ENCODE data around the gene FCN2.

Gene FCN2

DNA sequence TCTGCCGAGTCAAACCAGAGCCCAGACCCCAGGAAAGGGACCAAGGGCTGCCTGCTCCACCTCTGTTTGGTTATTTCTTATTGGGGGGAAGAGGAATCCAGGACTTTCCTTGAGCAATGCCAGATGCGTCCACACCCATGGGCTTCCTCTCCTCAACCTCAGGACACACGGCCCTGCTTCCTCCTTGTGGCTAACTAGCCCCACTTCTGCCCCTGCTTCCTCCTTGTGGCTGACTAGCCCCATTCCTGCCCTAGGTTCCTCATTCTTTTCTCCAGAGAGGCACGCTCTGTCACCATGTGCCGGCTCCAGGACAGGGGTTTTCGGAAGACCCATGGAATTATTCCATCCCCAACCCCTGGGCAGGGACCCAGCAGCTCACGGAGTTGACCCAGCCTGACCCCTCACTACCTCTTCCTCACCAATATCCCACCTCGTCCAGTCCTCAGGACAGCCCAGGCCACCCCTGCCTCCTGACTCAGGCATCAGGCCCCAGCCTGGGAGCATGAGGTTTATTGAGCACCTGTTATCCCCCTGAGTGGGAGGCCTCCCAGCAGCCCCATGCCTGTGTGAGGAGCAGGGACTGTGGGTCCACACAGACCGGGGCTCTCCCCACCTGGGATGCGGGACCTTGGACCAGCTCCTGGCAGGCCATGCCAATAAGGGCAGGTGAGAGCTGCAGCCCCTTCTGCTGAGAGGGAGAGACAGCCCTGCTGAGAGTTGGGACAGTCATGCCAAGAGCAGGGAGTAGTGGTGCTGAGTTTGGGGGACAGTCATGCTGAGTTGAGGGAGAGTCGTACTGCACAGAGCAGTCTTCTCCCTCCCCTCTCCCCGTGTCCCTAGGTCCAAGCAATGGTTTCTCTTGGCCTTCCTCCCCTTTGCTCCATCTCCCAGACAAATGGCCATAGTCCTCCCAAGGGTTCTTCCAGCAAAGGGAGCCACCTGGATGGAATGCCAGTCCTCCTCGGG, 48.9 kb downstream of the FCN2 start:
- no peak for DNase-seq (ENCODE audit: low read depth in 1 of 2, low spot score in 1 of 2)

DNA sequence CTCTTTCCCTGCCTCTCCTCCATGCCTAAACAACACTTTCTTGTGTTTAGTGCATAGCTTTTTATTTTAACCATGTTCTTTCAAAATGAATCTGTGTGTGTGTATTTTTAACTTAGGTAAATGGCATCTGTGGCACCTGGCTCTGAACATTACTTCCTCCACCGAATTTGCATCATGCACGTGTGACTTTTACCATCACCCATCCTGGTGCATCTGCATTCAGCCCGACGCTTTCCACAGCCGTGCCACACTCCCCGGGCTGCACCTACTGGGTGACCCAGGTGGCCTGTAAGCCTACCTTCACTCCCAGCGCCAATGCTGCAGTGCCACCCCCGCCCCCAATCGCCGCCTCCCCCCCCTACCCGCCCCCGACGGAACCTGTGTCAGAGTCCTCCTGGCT, 49.8 kb downstream of the FCN2 start:
- no peak for DNase-seq (ENCODE audit: low read depth in 1 of 2, low spot score in 1 of 2)

DNA sequence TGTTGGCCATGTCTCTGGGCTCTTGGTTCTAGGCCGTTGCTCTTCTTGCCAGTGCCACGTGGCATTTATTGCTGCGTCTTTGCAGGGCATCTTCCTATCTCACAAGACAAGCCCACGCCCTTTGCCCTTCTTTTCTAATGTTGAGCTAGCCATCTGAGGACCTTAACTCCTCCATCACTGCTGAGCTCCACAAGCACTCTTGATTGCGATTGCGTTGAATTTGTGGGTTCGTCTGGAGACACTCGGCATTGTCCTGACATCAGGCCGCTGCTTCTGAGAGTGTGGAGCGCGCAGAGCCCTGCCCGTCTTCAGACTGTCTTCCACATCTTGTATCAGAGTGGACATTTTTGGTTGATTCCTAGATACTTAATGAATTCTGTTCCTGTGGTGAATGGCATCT, 51.6 kb downstream of the FCN2 start:
- DNase-seq (ENCODE audit: low read depth in 1 of 2, low spot score in 1 of 2): no peak

DNA sequence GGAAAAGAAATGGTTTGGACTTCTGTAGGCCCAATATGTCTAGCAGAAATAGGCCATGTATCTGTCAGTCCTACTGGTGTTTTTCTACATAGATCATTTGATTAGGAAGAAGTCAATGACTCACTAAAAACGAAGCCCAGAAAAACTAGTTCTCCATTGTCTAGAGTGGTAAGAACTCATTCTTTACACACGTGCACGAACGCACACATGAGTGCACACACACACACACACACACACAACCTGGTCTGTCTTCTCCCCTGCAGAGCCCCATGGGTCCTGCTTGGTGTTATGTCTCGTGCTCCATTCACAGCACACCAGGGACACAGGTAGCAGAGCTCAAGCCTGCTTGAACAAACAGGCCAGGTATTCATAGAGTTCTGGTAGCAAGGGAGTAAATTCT, 52.0 kb downstream of the FCN2 start:
- no peak for DNase-seq (ENCODE audit: low read depth in 1 of 2, low spot score in 1 of 2)

DNA sequence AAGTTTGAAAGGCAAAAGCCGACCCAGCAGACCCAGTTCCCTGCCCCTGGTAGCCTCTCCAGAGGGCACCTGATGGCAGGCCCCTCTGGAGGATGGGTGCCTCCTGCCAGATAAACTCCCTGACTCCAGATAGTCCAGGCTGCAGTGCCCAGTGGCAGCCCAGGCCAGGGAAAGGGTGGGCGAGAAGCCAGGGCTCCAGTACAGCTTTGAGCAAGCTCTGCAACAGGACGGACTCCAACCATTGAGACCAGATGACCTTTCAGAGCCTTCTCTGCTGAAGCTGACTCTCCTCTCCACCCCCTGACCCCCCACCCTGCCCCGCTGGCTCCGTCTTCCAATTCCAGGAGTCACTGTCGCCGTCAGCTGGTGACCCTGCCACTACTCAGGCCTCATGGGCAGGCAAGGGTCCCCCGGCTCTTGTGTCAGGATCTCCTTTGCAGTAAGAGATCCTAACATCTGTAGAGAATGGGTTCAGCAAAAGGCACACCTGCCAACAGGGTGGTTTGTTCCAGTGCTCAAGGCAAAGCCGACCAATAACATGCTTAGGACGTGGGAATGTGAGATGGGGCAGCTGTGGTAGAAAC, 52.6 kb downstream of the FCN2 start:
- no peak for DNase-seq (ENCODE audit: low read depth in 1 of 2, low spot score in 1 of 2)

DNA sequence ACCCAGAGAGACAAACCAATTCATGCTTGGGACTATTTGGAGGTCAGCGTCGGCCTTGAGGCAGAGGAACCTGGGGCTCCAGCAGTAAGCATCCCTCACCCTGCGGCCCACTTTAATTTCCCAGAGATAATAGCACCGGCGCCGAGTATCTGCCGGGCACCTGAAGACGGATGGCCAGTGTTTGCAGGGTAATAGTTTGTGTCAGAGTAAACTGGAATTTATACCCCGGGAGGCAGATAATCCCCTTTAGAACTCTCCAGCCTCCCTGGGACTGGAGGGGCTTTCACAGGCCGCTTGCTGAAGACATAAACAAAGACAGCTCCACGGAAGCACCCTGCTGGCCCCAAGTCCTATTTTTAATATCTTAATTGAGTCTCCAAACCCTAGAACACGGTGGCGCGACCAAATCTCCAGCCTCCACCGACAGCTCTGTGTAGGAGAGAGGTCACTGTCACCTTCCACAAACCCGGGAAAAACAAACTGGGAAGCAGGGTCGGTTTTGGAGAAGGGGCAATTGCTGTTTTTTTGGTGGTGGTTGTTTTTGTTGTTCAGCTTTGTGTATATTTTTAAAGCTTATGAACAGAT, 54.5 kb downstream of the FCN2 start:
- no peak for DNase-seq (ENCODE audit: low read depth in 1 of 2, low spot score in 1 of 2)

DNA sequence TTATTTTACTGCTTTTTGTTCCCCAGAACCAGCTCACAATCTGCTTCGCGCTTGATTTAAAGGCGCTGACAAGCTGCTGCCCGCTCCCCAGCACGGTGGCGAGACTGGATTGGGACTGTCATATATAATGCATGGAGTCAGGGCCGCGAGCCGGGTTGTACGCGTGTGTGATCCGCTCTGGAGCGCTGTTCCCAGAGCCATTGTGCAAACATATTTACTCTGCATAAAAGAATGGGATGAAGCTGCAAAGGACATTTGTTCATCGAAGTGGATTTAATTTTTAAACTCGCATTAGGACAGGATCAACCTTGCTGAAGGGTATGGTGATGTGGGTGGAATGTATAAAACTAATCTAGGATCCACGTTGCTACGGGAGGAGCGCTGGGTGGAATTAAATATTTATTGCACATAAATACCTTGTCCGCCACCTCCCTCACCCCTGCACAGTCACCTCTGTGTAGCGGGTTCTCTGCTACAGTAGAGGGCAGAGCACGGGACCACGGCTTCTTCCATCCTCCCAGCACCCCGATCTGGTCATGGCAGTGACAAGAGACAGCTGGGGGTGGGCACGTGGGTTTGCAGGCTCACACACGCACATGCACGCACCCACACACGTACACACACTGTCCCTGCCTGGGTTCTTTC, 55.2 kb downstream of the FCN2 start:
- DNase-seq (ENCODE audit: low read depth in 1 of 2, low spot score in 1 of 2): no peak

DNA sequence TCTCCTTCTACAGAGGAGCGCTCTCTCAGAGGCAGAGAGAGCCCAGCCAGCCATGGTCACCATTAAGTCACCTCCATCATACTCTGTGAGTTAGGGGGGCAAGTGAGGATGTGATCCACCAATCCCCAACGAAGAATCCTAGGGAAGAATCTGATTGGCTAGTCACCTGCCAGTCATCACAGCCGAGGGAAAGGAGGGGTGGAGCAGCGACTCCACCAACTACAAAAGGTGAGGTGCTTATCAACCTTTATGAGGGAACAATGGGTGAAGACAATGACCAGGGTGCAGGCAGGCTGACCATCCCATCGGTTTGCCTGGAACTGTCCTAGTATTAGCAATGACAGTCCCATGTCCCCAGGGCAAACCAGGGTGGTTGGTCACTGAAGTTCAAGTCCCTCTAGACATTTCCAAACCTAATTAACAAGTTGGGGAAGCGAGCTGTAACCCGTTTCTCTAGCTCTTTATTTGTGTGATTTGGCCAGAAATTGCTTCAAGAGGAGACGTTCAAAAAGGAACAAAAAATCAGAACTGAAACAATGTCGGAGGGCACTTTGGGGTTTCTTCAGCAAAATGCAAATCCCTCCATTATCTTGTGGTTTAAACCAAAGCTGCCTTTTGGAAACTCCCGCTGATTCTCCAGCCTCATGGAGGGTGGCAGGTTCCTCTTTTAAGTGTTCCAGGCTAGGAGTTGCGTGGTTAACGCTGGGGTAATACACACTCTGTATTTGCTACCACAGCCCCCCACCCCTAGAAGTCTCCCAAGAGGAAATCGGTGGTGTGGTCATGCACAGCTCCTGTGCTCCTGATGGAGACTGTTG, 55.9 kb downstream of the FCN2 start:
- no peak for DNase-seq (ENCODE audit: low read depth in 1 of 2, low spot score in 1 of 2)

Measured in activated T-helper 1 cell treated with anti-CD3 and anti-CD28 coated beads, Interleukin-2, amount 50 U/mL, for 16 hours (primary cell).